Limb (tissue), 2 donors: ENCODE results near the gene TNS3.
A peak's percentile ranks its signal among the peaks of the same experiment; 100 is the strongest.

Source experiments
- DNase-seq, 2 donors: peaks; one replicate each; pipeline ENCODE4 v3.0.0-alpha.2; 2016; ENCODE audit errors: extremely low spot score in 2 of 2

Gene TNS3

DNA sequence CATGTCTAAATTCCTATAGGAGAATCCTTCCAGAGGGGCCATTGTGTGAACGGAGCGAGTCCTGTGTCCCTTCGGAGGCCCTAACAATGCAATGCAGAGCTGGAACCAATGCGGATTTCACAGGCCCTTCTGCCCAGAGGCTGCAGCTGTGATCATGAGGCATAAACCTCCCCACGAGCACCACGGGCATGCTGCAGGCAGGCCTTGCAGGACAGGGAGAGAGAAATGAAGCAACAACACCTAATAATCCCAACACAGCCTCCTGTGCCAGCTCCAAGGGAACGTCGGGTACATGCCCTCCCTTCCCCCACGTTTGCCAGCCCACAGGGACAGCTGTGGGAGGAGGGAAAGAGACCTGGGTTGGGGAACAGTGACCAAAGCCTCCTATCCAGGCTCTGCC, 74.4 kb downstream of the TNS3 start:
- peak in 1 of 2 donors; percentile 60 for DNase-seq

DNA sequence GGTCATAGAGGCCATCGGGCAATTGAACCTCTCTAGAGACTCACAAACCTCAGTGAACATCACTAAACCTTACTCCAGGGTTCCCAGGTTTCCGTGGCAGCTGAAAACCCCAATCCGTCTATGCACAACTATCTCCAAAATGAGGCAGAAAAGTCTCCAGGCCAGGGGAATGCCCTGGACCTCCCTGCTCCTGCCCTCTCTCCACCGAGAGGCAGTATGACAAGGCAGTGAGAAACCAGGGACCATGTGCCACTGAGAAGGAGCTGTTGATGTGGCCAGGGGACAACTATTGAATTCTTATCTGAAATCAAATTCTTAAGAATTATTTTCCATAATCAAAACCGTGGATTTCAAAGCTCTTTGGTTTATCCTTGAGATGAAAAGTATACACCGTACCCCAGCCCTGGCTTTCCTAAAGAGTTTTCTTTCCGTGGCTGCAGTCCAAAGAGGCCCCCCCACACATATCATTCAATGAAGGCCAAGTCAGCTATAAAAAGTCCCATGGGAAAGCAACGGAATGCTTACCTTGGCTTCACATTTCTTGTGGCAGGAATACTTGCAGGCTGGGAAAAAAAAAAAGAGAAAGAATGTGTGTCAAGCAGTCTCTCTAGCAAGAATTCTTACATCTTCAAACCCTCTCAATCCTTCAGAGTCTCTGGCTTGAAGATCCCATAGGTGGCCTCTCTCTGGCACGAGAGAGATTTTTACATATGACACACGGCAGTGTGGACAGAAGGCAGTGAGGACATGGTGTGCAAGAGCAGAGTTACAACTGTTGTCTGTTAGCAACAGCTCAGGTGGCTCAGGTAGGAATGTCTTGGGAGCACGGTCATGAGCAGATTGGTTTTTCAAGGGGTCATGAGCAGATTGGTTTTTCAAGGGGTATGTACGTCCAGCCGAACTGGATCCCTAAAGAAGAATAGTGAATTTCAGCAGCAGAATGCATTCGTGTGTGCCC, 75.2 kb downstream of the TNS3 start:
- peak; percentile 73 to 75 for DNase-seq

DNA sequence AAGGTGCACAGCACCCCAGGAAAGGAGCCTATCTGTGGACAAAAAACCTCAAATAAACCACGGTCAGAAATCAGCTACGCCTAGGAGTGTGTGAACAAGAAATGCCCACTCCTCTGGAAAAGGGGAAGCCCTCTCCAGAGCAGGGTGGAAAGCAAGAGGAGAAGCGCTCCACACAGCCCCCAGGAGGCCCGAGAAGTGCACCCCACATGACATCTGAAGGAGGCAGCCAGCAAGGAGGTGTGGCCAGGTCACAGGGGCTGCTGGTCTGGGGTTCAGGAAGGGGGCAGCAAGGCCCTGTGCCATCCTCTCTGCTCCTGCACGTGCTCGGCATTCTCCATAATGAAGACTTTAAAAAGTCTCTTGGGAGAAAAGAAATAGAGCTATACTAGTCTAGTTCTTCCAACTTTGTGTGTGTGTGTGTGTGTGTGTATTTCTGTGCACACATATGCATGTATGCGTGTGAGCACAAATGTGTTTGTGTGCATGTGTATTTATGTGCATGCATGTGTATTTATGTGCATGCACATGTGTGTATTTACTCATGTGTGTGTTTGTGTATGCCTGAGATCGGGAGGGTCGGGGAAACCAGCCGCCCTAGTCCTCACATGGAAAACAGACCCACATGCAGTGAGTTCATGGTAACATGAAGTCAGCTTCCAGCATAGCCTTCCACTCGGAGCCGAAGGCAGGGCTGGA, 76.5 kb downstream of the TNS3 start:
- DNase-seq = no peak

DNA sequence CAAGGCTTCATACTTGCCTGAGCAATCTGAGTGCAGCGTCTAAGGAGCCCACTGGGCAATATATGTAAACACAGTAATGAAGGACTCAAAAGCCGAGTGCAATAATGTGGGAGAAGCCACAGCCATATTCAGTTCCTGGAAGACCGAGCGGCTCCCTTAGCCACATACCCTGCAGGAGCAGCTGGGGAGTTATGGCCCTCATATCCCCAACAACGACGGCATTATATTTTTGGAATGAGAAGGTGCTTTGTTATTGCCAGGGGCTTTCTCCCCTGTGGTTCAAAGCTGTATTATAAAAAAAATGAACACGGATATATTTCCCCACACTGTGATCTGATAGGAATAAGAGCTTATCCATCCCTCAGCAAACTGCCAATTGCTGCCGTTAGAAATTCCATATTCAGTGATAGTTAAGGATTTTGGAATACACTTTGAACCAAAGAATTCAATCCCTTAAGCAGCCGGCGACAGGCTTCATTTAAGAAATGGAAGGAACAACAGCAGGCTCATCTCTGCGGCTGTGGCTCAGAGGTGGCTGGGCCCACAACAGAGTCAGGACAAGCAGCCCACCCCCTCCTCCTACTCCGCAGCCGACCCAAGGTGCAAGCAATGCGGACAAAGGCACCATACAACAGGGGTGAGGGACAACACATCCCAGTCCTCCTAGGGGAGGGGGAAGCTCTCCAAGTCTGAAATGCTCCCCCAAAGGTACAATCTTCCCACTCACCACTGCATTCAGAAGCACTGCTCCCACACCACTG, 77.2 kb downstream of the TNS3 start:
- no peak for DNase-seq

DNA sequence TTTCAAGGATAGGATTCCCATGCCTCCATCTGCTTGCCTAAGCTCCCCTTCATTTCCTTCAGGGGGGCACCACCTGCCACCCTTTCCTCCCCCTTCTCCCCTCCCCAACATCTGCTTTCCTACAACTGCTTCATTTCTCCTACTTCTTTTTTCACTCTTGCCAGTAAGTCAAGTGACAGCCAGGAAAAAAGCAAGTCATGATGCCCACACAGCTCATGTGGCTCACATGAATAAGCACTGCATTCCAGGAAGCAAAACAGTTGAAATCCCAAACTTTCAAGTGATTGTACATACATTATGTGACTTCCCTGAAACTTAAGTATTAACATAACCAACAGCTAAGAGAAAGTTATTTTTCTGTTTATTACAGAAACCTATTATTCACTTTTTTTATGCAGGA, 78.6 kb downstream of the TNS3 start:
- no peak for DNase-seq

DNA sequence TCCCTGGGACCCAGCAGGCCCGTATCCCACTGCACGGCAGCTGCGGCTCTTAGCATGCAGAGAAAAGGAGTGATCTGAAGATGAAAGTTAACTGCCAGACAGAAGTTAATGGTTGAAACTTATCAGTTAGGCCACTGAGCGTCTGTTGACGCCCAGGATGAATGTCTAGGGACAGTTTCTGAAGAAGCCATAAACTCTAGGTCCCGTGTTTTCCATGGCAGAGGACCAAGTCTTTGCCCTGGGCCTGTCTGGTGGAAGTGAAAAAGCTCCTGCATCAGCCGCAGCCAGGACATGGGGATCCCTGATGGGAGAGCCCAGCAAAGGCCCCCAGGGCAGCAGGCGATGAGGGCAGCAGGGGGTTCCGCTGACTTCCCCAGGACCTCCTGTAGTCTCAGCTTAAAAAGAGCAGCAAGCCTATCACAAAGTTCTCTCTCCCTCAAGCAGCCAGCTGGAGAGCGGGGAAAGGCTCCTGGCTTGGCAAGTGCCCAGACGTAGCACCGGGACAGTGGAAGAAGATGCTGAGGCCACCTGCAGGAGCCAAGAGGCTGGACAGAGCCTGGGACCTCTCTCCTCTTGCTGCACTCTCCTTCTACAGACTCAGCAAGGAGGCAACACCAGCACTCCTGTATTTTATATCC, 79.6 kb downstream of the TNS3 start:
- DNase-seq = no peak

DNA sequence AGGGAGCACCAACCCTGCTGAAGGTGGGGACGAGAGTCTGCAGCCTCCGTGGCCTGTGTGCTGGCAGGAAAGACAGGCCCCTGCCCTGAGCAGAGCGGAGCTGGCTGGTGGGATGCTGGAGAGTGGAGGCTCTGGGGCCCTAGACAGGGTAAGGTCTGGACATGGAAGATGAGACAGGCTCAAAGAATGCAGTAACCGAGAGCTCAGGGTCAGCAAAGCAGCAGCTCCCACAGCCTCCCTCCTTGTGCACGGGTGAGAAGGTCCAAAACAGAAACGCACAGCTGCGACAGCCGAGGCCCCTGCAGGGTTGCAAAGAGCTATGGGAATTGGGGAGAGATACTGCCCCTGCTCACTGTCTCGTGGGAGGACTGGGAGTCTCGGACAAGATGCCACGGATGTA, 80.5 kb downstream of the TNS3 start:
- DNase-seq = no peak

DNA sequence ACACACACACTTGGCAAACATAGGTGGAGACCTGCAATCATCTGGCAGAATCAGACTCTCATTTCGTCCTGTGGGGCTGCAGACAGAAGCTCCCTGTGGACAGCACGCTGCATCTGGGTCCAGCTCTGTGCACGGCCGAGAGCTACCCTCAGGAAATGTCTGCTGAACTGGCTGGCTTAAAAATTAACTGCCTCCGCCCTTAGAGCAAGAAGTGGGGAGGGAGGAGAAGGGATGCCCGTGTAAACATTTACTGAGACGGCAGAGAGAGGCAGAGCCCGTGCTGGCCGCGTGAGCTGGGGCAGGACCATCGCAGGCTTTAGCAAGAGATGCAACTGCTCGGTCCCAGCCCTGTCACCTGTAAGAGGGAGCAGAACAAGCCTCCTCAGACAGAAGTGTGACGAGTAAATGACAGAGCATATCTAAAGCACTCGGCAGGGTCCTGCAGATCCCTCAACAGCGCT, 81.8 kb downstream of the TNS3 start:
- DNase-seq = no peak

DNA sequence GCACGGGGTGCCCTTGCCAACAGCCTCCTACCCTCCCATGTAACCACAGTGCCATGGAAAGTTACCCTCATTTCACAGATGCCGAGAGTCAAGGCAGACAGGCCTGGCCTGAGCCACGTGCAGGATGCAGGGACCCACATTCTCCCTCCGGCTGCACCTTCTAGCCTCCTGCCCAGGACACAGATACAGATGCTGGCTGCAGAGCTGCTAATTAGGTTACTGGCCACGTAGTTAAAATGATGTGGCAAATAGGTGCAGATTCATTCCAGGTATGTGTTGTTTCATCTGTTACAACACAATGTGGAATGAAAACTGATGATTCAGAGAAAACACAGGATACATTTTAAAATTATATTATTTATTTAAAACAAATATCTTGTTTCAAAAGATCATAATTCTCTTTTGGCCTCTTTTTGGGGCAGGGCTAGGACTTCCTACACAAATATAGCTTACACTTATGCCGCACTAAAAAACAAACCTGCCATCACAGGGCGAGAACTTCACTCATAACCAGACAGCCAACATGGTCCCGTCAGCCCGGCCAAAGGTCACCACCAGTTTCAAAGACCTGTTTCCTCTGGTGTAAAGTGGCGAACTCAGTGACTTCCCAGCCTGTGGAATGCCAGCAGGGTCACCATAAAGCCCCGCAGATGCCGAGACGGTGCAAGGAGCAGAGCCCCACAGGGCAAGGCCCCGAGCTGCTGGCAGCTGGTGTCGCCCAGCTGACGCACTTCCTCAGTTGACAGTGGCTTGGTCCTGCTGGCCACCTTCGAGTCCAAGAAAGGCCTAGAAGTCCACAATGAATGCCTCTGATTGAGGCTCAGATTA, 83.5 kb downstream of the TNS3 start:
- DNase-seq = no peak

DNA sequence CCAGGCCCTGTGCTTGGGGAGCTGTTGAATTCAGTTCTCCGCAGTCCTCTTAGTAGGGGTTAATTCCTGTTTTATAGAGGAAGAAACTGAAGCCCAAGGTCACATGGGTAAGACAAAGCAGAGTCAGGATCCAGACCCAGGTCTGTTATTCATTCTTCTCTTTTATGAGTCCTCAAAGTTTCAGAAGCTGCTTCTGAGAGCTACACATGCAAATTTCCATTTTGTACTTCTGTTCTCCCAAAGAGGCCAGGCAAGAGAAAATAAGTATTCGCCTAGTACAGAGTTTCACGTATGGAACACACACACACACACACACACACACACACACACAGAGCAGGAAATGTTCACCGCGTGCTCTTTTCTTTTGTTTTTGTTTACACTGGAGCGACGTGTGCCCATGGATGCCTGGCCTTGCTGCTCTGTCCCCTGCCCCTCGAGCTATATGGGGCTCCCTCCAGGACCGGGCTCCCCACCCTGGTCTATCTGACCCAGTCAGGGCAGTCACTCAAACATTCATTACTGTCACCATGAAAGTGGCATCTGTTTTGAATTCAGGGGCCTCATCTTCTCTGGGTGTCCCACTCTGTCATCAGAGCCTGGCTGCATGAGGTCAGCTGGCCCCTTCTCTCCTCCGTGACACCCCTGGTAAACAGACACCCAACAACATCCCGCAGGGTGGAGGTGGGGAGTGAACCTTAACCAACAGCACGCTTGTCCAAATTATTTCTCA, 84.4 kb downstream of the TNS3 start:
- DNase-seq = no peak

DNA sequence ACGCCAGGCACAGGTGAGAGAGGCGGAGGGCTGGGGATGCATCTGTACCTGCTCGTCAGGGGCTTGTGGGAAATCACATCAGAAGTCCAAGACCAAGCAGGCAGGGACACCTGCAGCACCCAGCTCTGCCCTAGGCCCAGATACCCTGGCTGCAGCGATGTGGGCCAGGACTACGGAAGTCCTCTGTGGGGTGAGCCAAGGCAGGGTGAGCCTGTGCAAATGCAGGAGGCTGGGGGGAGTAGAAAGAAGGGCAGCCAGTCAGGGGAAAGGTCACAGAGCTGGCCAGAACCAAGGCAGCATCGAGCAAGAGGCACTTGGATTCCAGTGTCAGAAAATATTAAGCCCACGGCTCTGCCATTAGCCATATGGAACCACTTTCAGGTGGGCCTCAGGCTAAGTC, 85.2 kb downstream of the TNS3 start:
- DNase-seq = no peak

DNA sequence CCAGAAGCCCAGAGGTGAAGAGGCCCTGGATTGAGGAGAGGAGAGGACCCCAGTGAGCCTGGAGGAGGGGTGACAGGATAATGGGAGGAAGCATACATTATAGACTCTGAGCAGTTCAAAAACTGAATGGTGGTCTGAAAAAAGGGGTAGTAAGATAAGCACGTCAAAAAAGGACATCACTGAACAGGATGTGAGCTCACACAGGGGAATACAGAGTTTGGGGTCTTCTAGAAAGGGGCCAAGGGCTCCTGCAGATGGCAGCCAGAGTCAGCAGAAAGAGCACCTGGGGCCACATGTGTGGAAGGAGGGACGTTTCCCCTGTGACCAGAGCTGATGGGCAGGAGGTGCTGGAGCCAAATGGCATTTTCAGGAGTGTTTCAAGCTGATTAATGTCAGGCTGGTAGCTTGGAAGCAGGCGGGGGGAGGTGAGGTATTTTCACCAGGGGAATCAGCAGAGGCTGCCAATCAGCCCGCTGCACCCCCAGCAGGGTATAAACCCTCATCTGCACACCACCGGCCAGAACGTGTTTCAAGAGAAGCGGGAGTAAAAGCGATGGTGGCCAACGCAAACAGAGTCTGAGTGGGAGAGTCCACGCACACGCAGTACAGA, 85.8 kb downstream of the TNS3 start:
- no peak for DNase-seq

DNA sequence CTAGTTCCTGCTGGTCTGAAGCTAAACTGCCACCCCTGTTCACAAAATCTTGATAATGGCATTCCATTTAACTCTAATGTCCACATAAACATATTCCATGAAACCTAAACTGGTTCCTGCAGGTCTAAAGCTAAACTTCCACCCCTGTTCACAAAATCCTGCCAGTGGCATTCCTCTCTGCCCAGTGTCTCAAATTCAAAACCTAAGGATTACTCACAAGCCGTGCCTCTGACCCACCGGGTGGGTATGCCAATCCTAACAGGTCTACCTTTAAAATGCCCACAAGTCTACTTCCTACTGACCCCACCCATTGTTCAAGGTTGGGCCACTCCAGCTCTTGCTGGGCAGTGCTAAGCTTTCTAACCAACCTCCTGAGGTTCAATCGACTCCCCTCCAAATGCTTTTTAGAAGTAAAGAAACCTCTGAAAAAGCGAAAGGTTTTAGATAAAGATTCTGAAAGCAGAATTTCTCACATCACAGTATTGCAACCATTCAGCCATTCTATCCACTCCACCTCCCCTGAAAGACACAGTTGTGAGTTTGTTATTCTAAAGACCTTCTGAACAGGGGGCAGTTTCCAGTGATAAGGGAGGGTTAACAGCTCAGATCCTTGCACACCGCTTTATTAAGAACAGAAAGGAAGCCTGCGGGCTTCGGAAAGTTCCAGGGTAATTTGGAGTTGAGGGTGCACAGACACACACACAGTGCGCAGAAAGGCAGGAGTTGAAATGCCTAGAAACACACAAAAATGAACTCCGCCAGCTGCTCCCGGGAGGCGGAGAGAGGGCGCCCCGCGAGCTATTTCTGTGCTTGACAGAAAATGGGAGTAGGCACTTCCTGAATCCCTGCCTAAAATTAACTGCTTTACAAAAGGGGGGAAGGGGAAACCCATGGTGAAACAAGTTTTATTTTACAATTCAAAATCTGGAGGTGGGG, 87.7 kb downstream of the TNS3 start:
- DNase-seq = no peak

DNA sequence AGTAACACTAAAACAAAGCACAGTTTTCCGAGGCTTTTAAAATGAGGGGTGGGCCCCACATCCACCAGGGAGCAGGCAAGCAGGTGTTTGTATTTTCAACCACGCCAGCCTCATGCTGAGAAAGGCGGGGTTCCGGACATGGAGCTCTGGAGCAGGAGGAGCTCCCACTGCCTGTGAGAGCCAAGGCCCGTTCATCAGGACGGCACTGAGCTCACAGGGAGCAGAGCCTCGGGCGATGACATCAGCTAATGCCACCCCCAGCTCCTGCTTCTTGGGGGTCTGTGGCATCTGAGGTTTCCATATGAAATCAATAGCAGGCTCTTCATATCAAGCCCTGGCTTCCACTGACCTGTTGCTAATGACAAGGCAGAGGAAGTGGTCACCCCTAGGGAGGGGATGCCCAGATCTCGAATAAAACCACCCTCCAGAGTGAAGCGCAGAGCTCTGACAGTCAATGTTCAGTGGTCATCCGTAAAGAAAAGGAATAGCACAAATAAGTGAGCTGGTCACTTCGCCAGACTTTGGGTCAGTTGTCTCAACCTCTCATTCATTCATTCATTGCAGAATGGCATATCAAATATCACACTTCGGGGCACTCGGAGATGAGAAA, 89.1 kb downstream of the TNS3 start:
- no peak for DNase-seq

DNA sequence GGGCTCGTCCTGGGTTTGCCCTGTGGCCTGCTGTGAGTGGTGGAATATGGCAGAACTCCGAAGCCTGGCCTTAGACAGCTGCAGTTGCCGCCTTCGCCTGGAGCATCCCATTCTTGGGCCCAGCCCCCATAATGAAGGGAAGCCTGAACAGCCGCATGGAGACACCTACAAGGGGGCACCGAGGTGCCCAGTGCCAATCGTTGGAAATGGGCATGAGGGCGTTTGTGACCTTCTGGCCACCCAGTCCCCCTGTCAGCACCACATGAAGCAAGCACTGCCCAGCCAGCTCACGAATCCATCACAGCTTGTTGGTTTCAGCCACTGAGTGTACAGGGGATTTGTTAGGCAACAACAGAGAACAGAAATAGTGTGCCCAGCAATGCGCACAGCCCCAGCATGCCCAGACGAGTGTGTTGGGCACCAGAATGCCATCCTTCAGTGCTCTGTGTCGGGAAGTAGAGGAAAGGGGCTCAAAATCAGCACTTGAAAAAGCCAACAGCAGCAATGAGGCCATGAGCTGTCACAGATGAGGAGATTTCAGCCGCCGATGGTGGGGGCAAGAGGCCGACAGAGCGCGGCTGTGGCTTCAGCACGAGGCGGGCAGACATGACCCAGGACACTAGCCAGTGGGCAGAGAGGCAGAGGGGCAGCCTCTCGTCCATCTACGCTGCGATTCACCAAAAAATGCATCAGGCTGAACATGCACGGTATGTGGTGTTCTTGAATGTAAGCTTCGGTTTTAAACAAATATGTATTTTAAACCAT, 91.2 kb downstream of the TNS3 start:
- no peak for DNase-seq

DNA sequence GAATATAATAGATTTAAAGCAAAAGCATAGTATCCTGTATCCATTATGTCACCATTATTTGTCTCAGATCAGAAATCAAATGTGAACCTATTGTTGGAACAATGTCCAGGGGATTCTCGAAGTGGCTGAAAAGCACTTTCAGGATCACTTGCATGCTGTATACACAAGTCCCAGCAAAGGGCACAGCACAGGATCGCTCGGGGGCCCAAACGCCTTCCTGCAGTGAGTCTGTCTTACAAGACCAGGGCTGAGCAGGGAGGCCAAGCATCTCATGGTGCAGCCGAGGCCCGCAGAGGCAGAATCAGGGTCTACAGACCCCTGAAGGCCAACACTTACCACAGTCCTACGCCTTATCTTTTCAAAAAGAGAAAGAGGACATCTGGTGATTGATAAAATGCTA, 92.3 kb downstream of the TNS3 start:
- DNase-seq = no peak

DNA sequence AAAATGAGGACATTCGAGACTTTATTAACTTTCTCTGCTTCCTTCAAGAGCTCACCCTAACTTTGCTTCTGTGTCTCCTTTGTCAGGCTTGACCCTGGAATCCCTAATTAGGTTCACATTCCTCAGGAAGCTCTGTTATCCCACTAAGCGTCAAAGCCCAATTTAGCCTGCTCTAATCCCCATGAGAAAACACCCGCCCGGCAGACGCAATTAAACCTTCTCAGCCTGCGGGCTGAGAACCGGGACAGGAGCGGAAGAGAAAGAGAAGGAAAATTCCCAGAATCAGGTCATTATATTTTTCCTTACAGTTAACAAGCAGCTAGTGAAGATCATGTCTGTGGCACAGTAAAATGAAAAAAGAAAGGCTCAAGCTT, 93.0 kb downstream of the TNS3 start:
- no peak for DNase-seq
